DMS153 (cell line): ENCODE measurements around the gene TMEM53.
"Not testable (repeated sequence)": the region's sequence is repeated elsewhere in the genome, so short reads cannot be mapped to it uniquely, and the experiment has no call there.

ENCODE experiments used
- DNase-seq: peaks from one replicate; lab custom pipeline; 2025; lab: John Stamatoyannopoulos, UW

Gene TMEM53

GRCh38 chr1:44672254-44672955 lies 1.9 kb downstream of the TMEM53 start:
- DNase-seq: no peak

- no peak for DNase-seq
Measured at GRCh38 chr1:44670751-44671640, 3.3 kb downstream of the TMEM53 start.

DNA sequence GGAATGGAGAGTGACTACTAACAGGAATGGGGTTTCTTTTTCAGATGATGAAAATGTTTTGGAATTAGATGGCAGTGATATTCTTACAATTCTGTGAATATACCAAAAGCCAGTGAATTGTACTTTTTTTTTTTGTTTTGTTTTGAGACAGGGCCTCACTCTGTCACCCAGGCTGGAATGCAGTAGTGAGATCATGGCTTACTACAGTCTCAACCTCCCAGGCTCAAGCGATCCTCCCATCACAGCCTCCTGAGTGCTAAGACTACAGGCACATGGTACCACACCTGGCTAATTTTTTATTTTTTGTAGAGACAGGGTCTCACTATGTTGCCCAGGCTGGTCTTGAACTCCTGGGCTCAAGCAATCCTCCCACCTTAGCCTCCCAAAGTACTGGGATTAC lies 7.6 kb downstream of the TMEM53 start:
- DNase-seq: not testable (repeated sequence)

DNA sequence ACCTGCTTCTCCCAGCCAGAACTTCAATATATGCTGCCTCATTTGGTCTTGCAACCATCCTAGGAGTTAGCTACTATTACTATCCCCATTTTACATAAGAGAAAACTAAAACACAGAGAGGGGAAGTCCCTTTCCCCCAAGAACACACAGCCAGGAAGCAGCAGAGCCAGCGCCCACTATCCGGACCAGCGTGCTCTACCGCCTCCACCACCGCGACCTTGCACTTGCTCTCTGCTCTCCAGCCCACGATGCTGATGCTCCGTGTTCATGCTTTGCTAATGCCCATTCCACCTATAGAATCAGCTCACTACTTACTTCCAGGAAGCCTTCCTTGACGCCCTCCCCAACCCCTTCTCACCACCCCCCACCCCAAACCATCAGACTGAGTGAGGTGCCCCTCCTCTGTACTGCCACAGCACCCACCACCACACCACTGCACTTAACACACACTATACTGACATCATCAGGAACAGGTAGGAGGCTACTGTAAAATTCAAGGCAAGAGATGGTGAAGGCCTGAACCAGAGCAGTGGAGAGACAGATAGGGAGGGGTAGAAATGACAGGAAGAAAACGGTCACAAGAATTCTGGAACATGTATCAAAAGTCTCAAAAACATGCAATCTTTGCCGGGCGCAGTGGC lies 9.4 kb downstream of the TMEM53 start:
- DNase-seq: no peak

DNA sequence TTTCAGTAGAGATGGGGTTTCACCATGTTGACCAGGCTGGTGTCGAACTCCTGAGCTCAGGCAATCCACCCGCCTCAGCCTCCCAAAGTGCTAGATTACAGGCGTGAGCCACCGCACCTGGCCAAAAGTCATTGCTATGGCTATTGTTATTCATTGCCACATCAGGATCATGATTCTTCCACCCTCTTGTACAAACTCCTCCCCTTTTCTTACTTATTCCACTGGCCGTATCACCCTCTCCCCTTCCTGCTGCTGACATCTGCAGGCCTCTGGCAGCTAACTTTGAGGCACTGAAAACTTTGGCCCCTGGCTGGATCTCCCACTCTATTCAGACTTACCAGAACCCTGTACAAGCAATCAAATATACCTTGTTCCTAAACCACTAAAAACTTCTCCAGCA lies 10.9 kb downstream of the TMEM53 start:
- no peak for DNase-seq

- no peak for DNase-seq
Measured at GRCh38 chr1:44662683-44663030, 11.6 kb downstream of the TMEM53 start.

DNA sequence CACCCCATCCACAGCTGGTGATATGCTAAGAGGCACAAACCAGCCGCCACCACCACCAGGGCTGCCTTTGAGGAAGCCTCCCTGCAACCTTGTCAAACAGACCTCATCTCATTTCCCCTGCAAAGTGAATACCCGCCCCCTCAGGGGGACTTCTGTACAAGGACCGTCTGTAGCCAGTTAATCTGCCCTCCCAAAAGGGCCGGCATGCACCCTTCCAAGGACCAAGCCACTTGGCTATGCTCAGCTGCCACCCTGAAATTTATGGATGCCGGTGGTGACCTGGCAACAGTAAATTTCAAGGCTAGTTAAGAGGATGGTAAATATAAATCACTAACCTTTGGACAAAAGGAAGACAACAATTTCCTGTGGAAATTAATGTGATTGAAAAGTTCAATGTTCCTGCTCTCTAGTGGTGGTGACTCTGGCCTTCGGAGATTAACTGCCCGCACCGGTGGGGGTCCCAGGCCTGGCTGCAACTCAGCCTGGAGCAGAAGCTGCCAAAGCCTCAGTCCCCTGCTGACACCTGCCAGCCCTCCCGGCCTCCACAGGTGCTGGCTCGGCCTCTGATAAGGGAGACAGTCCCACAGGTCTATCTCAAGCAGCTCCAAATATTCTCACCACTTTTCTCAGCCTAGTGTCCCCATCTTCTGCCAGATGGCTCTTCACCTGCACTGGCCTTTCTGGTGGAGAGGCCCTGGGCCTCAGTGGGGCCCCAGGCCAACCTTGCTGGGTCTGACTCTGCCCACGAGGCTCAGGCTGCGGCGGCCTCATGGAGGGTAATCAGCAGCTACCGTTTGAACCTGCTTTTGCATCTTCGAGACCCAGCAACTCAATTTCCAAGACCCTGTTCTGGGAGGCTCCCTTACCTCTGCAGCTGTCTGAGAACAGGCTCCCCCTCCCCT lies 12.2 kb downstream of the TMEM53 start:
- DNase-seq: no peak

- DNase-seq: peak; percentile 55
Measured at GRCh38 chr1:44660176-44660575, 14.1 kb downstream of the TMEM53 start.

DNA sequence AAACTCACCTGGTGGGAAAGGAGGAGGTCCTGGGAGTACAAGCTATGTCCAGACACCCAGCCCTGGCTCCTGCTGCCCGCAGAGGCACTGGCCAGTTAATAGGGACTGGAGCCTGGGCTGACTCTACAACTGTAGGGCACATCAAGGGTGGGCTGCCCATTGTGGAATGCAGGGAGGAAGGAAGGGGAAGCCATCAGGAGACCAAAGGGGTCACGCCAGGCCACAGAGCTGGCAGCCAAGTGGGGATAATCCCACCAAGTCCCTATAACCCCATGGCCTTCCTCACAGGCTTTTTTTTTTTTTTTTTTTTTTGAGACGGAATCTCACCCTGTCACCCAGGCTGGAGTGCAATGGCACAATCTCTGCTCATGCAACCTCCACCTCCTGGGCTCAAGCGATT lies 14.7 kb downstream of the TMEM53 start:
- DNase-seq: no peak

- no peak for DNase-seq
Measured at GRCh38 chr1:44655609-44656008, 18.7 kb downstream of the TMEM53 start.

- no peak for DNase-seq
Measured at GRCh38 chr1:44654621-44655187, 19.6 kb downstream of the TMEM53 start.

DNA sequence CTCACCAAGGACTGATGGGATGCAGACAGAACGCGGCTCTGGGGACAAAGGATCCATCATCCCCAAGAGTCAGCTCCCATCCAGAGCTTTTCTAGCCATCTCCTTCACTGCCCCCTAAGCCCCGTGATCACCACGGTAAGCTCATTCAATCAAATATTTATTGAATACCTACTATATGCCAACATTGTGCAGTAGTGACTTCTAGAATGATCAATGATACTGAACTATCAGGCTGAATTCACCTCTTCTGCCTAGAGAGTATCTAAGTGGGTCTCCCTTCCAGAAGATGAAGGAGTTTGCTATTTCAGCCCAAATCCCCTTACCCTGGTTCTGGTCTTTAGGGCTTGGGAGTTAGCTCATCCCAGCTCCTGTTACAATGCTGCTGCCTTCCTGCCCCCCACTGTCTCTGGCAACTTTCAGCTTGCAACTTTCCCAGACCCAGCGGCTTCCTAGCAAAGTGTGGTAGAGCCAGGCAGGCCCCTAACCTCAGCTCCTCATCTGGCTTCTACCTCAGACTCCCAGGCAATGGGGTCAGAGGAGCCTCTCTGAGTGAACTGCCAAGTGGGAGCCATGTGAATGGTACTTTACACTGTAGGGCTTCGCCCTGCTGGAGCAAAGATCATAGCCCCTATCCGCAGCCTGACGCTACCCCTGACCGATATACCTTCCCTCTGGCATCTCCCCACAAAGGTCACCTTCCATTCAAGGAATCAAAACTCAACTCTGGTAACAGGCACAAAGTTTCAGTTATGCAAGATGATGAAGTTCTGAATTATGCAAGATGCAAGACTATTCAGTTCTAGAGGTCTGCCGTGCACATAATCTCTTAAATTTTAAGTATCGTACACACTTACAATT lies 20.9 kb downstream of the TMEM53 start:
- DNase-seq: no peak

GRCh38 chr1:44652445-44653106 lies 21.7 kb downstream of the TMEM53 start:
- peak; percentile 47 for DNase-seq

GRCh38 chr1:44651069-44651468 lies 23.2 kb downstream of the TMEM53 start:
- no peak for DNase-seq

DNA sequence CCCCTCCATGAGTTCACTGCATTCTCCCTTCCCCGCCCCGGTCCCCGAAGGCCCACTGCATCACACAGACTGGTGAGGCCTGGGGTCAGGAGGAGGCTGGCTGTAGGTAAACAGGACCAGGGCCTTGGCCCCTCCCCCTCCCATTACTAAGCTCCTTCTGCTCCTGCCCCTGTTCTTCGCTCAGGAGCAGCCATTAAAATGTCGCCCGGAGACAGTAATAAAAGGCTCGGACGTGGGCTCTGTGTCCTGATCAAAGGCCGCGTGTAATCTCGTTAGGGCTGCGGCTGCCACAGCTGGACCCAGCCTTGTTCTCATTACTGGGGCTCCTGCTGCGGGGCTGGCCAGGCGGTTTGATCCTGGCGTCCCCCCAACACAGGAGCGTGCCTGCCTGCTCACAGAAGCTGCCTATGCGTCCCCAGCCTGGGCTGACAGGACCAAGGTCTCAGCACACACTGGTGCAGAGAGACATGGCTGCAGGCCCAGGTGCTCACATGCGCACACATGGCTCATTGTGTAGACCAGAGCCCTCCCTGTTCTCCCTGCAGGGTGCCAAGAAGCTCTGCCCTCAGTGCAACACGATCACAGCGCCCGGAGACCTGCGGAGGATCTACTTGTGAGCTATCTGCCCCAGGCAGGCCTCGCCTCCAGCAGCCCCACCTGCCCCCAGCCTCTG lies 24.0 kb downstream of the TMEM53 start:
- no peak for DNase-seq

DNA sequence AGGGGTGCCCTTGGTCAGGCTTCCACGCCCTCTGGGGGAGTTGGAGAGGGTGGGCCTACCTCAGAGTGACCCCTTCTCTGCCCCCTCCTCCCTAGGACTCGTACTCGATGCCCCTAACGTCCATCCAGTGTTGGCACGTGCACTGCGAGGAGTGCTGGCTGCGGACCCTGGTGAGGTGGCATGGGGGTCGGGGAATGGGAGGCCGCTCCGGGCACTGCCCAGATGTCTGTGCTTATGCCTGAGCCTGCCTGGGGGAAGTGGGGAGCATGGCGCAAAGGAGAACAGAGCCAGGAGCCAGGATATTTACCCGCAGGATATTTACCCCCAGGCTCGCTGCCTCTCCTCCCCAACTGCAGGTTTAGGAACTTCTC lies 24.5 kb downstream of the TMEM53 start:
- DNase-seq: no peak

DNA sequence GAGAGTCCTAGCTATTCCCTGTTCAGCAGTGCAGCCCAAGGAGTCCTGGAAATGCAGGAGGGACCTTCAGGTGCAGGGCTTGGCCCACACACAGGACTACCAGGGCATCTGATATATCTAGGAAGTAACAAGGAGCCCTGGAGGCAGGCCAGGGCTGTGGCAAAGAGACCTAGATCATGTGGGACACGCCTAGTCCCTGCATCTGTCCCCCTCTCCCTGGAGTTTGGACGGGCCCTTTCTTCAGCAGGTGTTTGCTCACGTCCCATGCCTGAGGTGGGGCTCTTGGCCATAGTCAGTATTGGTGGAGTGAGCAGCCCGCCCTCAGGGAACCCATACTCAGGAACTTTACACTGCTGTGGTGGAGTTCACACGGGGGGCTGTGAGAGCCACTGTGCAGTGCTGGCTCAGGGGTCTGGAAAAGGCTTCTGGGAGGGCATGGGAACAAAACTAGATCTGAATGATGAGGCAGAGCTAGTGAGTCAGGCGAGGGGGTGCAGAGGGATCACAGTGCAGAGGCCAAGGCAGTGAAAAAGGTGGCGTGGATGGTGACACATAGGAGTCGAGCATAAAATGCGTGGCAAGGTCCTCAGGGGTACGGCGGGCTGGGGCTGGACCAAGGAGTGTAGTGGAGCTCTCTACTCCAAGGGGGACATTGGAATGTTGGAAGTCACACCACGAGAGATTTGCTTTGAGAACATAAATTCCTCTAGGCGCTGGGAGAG lies 25.6 kb downstream of the TMEM53 start:
- no peak for DNase-seq

DNA sequence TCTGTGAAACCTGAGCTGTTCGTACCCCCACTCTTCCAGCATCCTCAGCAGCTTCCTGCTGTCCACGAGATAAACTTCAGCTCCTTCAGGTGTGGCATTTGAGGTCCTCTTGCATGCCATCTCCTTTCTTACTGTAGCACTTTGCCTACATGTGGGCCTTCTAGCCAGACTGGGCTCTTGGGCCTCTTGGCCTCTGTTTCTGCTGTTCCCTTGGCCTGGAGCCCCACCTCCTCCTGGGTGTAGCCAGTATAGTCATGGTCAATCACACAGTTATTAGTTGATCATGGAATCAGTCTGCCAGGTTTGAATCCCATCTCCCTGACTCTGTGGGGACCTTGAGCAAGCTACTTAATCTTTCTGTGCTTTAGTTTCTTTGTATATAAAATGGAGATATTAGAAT lies 26.4 kb downstream of the TMEM53 start:
- no peak for DNase-seq
